Liver (tissue), 3 donors: ENCODE measurements around the gene GALNT16.

Source experiments
- RXRA ChIP-seq, 2 donors: IDR thresholded peaks; 2 replicates each; pipeline ENCODE4 v1.6.1; 2017 to 2018; ENCODE audit warnings: antibody characterized with exemption in 2 of 2, mild to moderate bottlenecking in 1 of 2
- TF ChIP-seq, protein P1 (sequence below): fragments of 150-350 bp; IDR thresholded peaks from 2 replicates; pipeline ENCODE4 v1.5.1; 2017; ENCODE audit warnings: improper control_type of control experiment, low read depth, low read length; ENCODE audit not compliant: missing input control
- TF ChIP-seq, protein P2 (sequence below): IDR thresholded peaks from 2 replicates; pipeline ENCODE4 v1.6.1; 2016; ENCODE audit warnings: antibody characterized with exemption
- donor health status: healthy.
- donor health status: healthy.

DNA sequence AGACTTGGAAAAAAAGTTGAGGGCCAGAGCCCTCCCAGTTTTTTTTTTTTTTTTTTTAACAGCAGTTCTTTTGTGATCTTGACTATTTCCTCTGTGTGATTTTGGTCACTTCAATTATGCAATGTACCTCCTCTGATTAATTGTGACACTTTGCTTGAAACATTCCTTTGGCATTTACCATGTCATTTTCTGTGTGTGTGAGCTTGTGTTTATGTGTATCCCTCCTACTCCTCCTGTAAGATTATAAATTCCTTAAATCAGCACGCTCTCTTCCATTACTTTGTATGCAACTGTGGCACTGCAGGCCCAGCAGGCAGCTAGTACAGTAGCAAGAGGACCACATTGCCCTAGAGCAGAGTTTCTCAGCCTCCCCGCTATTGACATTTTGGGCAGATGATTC, 33.2 kb upstream of the GALNT16 start:
- TF ChIP-seq, protein P1, sequence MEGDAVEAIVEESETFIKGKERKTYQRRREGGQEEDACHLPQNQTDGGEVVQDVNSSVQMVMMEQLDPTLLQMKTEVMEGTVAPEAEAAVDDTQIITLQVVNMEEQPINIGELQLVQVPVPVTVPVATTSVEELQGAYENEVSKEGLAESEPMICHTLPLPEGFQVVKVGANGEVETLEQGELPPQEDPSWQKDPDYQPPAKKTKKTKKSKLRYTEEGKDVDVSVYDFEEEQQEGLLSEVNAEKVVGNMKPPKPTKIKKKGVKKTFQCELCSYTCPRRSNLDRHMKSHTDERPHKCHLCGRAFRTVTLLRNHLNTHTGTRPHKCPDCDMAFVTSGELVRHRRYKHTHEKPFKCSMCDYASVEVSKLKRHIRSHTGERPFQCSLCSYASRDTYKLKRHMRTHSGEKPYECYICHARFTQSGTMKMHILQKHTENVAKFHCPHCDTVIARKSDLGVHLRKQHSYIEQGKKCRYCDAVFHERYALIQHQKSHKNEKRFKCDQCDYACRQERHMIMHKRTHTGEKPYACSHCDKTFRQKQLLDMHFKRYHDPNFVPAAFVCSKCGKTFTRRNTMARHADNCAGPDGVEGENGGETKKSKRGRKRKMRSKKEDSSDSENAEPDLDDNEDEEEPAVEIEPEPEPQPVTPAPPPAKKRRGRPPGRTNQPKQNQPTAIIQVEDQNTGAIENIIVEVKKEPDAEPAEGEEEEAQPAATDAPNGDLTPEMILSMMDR: no peak
- no peak for TF ChIP-seq RXRA (IDR thresholded peaks at IDR 0.05)
- TF ChIP-seq, protein P2, sequence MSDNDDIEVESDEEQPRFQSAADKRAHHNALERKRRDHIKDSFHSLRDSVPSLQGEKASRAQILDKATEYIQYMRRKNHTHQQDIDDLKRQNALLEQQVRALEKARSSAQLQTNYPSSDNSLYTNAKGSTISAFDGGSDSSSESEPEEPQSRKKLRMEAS: no peak
